Activated CD8-positive, alpha-beta memory T cell treated with anti-CD3 and anti-CD28 coated beads, Interleukin-2, amount 50 U/mL, for 48 hours (primary cell): ENCODE data around the gene ETV7.
"Not testable (repeated sequence)": the region's sequence is repeated elsewhere in the genome, so short reads cannot be mapped to it uniquely, and the experiment has no call there.

Source experiments
- DNase-seq: peaks from one replicate; pipeline ENCODE4 v3.0.0-alpha.2; 2020

The ETV7 gene

DNA sequence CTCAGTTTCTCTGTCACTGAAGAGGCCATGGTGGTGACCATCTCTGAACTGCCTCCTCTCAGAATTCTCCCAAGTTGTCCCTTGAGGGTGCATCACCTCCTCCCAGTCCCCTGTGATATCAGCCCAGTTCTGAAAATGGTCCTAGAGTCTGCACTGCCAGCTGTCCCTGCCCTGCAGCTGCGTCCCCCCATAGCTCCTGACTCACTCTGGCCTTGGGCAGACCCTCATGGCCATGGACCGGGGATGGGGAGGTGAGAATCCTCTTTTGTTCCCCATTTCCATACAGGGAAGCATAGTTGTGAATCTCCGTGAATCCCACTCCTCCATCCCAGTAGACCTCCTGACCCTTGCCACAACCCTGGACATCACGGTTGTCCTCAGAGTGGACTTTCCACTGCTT, 4.5 kb downstream of the ETV7 start:
- DNase-seq = no peak

DNA sequence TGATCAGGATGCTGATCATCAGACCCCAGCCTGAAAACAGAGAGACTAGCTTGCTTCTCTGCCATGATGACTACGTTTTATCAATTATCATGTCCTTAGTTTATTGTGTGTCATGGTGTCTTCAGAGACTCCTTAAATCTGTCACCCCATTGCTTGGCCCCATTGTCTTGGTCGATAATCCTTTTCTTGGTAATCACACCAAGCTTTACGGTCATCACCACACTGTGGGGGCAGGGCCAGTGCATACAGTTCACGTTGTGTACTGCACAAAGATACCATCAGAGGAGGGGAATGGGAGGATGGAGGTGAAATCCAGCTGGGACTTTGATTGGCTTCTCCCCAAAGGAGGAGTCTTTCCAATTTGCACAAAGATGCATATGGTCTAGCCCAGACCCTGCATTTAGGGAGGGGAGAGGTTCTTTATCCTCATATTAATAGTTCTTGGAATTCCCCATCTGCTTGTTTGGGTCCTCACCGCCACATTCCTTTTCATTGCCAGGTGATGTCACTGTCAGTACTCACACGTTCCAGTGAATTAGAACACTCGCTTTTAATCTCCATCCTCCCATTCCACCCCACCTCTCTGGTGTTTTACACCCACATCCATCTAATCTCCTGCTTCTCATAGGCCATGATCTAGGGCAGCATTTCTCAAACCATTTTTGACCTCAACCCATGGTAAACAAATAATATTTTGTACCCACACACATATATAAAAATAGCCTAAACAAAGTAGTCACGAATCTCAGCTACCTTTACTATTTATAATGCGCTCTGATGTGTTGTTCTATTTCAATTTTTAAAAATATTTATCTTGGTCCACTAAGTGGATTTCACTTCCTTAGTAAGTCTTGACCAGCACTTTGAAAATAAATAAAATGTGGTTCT, 5.7 kb downstream of the ETV7 start:
- DNase-seq = no peak

- no peak for DNase-seq
Observed at GRCh38 chr6:36380166-36380565, 7.3 kb downstream of the ETV7 start.

DNA sequence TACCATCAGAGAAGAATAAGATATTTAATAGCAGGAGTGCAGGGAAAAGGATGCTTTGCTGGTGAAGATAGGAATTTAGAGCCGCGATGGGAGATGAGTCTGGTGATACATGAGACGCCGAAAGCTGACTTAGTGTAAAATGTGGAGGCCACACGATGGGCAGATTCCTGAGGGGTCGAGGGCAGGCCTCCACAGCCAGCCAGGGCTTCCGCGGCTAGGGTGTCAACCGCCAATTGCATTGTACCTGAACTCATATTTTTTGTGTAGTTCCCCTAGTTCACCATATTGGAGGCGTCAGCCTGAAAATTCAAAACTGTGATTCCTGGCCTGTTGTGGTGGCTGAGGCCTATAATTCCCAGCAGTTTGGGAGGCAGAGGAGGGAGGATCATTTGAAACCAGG, 8.5 kb downstream of the ETV7 start:
- no peak for DNase-seq

GRCh38 chr6:36378243-36378920, 9.1 kb downstream of the ETV7 start:
- DNase-seq = no peak

GRCh38 chr6:36377594-36377993, 9.9 kb downstream of the ETV7 start:
- no peak for DNase-seq

DNA sequence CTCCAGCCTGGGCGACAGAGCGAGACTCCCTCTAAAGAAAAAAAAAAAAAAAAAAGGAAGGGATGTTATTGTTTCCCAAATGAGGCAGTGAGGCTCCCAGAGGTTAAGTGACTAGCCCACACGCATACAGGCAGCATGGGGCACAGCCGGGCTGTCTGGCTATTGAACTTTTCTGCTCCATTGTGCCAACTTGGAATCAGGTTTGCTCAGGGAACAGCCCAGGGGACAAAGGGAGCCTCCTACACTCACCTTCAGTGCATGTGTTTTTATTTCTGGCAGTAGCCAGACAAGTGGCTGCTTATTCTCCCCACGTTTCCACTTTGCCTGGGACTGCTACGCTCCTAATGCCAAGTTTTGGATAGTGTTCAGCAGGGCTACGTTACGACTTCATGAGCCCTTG, 10.7 kb downstream of the ETV7 start:
- DNase-seq = no peak

GRCh38 chr6:36376183-36376582, 11.3 kb downstream of the ETV7 start:
- DNase-seq = no peak

DNA sequence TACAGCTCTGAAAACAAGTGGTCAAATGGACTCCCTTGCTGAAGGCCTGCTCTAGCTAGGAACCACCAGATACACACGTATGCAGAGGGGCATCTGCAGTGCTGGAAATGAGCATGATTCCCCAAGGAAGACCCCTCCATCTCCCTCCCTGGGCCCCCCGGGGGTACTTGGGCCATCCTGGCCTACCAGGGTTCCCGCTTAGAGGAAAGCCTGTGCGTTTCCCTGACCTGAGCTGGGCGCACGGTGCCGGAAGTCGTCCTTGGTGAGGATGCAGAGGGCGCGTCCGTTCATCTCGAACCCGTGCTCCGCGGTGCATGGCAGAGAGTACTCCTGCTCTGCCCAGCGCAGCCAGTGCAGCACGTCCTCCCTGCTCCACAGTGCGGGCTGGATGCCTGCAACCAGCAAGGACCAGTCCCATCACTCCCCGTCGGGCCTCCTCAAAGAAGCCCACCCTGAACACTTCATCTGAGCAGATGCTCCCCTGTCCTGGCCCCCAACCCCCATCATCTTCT, 11.8 kb downstream of the ETV7 start:
- DNase-seq = no peak

DNA sequence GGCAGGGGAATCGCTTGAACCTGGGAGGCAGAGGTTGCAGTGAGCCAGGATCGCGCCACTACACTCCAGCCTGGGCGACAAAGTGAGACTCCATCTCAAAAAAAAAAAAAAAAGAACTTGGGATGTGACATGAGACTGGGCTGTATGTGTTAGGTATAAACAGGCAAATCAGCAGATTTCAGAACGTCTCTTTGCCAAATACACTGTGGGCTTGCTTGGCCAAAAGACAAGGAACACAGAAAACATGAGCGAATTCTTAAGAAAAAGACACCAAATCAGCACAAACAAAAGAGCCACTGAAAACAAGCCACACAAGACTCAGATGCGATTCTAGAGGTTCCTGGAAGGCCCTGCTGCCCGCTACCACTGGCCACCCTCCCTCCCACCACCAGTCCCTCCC, 12.5 kb downstream of the ETV7 start:
- DNase-seq = no peak

- DNase-seq = no peak
Observed at GRCh38 chr6:36374194-36374593, 13.3 kb downstream of the ETV7 start.

- DNase-seq = no peak
Observed at GRCh38 chr6:36373368-36374019, 14.0 kb downstream of the ETV7 start.

DNA sequence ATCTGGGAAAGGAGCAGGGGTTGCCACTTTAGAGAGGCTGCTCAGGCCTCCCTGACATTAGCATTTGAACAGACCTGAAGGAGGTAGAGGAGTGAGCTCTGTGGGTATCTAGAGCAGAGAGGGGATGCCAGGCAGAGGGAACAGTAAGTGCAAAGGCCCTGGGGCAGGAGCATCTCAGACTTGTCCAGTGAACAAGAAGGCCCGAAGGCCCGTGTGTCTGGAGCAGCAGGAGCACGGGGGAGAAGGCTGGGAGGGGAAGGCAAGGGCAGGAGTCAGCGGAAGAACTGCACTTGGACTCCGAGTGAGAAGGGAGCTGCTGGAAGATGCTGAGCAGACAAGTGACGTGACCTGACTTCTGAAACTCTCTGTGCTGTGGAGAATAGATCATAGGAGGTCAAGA, 15.4 kb downstream of the ETV7 start:
- DNase-seq = no peak

DNA sequence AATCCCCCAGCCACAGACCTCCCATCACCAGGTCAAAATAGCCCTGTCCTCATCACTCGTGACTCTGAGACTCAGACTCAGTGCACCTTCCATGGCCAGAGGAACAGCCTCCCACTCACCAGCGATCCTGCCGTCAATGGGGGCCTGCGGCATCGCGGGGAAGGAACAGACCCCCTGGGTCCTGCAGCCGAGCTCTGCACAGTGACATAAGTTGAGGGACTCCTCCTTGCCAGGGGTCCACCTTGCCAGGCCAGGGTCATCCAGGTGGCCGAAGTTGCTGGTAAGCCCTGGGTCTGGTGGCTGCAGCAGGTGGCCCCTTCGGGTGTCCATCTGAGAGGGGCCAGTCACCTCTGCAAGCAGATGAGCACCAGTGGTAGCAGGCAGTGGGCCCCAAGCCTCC, 16.3 kb downstream of the ETV7 start:
- no peak for DNase-seq

DNA sequence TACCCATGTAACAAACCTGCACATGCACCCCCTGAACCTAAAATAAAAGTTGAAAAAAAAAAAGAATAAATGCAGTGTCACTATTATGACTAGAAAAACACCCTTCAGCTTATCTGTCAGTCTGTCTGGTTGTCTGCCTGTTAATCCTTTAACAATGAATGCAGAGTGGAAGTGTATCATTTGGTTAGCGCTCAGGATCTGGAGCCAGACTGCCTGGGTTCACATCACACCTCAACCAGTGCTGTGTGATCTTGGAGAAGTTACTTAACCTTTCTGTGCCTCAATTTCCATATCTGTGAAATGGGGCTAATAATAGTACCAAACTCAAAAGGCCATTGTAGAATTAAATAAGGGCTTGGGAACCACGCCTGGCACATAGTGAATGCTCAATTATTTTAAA, 16.8 kb downstream of the ETV7 start:
- DNase-seq = no peak

DNA sequence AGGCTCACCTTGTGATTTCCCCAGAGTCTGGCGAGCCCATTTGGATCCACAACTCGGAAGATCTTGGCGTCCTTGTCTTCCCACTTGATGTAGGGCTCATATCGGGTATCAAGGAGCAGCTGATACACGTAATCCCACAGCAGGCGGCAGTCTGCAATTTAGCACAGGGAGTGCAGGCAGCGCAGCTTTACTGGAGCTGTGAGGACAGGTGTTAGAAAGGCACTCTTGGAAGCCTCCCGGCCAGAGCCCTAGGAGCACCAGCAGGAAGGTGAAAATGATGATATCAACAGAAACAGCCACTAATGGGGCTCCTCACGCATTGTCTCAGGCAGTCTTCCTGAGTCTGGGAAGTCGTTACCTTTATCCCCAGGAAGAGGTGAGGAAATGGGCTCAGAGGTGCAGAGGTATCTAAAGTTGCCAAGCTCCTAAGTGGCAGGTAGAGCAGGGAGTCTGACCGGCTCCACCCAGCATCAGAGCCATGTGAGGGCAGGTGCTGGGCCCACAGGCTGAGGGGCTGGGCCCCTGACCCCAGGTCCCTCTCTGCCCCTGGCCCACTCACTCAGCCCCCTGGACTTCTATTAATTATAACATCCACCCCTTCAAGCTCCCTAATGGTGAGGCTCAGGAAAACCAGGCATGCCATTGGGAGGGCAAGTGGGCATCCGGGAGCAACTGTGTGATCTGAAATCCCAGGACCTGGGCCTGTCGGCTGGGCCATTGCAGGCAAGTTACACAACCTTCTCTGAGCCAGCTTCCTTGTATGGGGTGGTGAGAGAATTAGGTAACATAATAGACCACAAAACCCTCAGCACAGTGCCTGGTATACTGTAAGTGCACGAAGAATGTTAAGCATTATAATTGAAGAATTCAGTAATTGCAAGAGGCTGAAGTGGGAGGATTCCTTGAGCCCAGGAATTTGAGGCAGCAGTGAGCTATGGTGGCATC, 18.3 kb downstream of the ETV7 start:
- DNase-seq = no peak

- no peak for DNase-seq
Observed at GRCh38 chr6:36368421-36368820, 19.0 kb downstream of the ETV7 start.

DNA sequence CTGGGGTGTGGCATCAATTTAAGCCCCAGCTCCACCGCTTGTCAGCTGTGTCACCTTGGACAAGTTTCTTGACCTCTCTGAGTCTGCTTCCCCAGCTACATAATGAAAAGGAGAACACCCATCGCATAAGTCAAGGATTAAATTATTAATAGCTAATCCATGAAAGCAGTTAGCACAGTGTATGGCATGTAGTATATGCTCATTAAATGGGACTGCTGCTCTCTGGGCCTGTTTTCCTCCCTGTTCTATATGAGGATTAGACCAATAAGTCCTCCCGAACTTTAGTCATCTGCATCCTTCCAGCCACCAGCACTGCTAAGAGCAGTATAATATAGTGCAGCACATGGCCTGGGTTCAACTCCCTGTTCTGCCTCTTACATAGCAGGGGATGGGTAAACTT, 19.7 kb downstream of the ETV7 start:
- DNase-seq = no peak

DNA sequence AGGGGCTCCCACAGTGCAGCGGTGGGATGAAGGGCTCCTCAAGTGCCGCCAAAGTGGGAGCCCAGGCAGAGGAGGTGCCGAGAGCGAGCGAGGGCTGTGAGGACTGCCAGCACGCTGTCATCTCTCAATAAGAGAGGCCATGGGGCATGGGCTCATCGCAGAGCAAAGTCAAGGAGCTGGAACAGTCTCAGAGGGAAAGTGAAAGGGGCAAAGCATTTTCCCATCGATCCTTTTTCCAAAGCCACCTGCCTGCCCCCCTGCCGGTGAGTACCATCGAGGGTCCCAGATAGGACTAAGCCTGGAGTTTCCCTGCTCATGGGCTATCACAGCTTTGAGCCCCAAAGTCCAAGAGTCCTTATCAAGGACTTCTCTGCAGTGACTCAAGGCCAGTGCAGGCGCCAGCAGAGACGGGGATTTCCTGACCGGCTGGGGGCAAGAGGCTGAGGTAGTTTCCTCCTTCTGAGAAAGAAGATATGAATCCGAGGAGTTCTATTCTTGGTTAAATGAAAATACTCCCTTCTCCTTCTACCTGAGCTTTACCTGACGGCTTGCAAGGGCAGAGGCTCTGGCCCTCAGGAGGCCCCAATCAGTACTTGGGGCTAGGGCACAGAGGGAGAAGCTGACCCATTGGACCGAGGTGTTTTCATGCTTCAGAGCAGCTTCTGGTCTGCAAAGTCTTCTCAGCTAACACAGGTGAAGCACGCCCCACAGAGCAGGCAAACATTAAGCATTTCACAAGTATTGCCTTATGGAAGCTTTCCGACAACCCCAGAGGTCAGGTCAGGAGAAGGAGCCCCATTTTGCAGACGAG, 22.6 kb downstream of the ETV7 start:
- DNase-seq = no peak

- DNase-seq = not testable (repeated sequence)
Observed at GRCh38 chr6:36364061-36364635, 23.3 kb downstream of the ETV7 start.

DNA sequence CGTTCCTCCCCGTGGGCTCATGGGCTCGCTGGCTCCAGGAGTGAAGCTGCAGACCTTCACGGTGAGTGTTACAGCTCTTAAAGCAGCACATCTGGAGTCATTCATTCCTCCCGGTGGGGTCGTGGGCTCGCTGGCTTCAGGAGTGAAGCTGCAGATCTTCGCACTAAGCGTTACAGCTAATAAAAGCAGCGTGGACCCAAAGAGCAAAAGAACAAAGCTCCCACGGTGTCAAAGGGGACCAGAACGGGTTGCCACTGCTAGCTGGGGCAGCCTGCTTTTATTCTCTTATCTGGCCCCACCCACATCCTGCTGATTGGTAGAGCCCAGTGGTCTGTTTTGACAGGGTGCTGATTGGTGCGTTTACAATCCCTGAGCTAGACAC, 24.1 kb downstream of the ETV7 start:
- not testable (repeated sequence) for DNase-seq
